Stimulated activated CD8-positive, alpha-beta memory T cell treated with anti-CD3 and anti-CD28 coated beads, Interleukin-15, amount 100 ng/mL, for 1 hour (primary cell): ENCODE results near the gene NID1.

ENCODE experiments used
- DNase-seq: peaks from one replicate; pipeline ENCODE4 v3.0.0-alpha.2; 2020; ENCODE audit warnings: low read depth

NID1 gene

GRCh38 chr1:235955777-235956176 is 109.1 kb downstream of the NID1 start:
- no peak for DNase-seq

GRCh38 chr1:235954306-235955283 is 110.3 kb downstream of the NID1 start:
- DNase-seq: peak; percentile 14

DNA sequence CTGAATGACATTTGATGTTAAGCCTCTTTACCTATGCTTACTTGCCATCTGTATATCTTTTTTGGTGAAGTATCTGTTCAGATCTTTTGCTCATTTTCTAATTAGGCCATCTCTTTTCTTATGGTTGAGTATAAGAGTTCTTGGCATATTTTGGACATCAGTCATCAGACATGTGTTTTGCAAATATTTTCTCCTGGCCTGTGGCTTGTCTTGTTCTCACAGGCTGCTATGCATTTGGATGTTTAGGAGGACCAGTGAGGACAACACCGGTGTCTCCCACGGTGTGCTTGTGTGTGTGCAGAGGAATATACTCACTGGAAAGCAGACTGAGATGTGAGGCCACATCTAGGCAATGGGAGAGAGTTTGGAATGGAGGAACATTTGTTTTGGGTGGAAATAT is 111.1 kb downstream of the NID1 start:
- no peak for DNase-seq

DNA sequence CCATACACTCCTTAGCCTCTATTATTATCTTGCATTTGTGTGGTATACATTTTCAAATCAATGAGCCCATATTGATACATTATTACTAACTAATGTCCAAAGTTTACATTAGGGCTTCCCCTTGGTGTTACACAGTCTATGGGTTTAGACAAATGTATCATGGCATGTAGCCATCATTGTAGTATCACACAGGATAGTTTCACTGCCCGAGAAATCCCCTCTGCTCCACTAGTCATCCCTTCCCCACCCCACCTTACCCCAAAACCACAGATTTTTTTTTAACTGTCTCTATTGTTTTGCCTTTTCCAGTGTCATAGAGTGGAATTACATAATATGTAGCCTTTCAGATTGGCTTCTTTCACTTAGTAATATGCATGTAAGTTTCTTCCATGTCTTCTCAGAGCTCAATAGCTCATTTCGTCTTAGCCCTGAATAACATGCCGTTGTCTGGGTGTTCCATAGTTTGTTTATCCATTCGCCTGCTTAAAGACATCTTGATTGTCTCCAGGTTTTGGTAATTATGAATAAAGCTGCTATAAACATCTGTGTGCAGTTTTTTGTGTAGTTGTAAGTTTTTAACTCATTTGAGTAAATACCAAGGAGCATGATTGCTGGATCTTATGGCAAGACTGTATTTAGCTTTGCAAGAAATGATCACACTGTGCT is 111.8 kb downstream of the NID1 start:
- DNase-seq: no peak

GRCh38 chr1:235951661-235952060 is 113.2 kb downstream of the NID1 start:
- DNase-seq: no peak

DNA sequence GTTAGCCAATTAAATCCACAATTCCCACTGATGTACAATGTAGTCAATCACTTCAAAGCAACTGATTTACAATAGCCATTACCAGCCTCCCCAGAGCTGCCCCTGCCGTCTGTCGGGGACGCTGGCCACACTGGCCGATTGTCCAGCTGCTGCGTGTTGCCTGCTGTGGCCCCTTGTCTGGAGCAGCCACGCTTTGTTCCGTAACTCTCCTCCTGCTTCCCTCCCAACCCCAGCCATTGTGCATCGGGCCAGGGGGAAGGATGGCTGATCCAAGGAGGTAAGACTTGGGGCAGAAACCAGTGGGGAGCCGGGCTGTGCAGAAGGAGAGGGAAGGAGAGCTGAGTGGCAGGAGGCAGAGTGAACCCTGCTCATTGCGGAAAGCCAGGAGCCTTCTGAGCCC is 114.6 kb downstream of the NID1 start:
- DNase-seq: no peak

GRCh38 chr1:235948774-235949427 is 116.0 kb downstream of the NID1 start:
- DNase-seq: no peak

GRCh38 chr1:235947989-235948388 is 116.9 kb downstream of the NID1 start:
- no peak for DNase-seq

DNA sequence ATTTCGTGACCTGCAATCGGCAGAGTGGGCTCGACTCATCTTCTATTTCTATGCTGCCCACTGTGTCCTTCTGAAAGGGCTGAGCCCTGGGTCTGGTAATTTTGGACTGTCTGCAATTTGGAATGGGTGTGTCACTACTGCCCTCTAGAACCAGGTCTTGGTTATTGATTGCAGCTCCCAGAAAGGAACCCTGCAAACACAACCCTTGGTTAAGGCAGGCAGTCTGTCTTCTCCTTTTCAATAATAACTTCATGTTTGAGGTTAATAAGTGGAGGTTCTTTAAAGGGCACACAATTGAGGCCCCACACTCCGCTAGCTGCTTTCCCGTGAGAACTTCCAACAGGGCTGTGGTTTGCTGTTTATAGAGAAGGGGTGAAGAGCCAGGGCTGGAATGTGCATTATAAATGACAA is 118.3 kb downstream of the NID1 start:
- DNase-seq: no peak

DNA sequence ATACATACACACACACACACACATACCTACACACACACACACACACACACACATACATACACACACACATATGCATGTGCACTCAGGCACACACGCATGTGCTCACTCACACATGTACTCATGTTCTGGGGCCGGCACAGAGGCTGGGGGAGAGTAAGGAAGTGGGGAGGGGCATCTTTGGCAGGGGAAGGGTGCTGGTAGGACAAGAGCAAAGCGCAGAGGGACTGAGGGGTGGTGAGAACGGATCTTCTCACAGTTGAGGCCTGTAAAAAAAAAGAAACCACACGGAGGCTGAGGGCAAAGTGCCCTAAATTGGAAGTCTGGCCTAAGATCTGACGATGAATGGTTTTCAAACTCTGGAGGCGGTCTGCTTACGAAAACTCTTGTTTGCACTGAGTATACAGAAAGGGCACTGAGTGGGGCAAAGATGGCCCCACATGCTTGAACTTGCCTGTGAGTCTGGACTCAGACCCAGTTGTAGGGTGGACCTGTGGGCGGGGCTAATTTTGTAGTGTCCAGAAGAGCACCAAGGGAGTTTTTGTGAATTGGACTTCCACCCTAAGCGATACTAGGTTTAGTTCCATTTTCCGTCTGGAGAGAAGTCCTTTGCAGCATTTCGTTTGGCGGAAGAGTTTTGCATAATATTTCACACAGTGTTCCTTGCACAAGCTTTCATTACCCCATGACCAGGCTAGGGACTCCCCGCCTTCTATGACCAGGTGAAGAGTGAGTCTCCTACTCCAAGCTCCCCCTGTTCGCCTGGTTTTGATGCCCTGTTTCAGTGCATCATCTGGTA is 118.9 kb downstream of the NID1 start:
- DNase-seq: no peak

DNA sequence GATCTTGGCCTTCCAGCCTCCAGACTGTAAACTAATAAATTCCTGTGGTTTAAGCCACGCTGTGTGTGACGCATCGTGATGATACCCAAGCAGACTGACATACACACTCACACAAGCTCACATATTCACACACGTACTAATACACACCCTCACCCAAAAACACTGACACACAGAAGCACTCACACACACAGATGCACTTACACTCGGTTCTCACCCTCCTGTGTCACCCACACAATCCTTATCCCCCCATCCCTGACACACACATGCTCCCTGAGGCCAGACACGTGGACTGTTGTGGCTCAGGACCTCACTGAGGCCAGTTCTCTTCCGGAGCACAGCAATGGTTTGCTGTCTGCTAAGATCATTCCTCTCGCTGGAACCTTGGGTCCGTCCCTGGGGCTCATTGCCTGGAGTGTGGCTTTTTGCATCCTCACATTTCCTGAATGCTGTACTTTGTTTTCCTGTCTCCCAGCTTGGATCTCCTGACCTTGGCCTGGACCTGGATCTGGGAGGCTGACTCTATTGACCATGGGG is 121.2 kb downstream of the NID1 start:
- DNase-seq: no peak

DNA sequence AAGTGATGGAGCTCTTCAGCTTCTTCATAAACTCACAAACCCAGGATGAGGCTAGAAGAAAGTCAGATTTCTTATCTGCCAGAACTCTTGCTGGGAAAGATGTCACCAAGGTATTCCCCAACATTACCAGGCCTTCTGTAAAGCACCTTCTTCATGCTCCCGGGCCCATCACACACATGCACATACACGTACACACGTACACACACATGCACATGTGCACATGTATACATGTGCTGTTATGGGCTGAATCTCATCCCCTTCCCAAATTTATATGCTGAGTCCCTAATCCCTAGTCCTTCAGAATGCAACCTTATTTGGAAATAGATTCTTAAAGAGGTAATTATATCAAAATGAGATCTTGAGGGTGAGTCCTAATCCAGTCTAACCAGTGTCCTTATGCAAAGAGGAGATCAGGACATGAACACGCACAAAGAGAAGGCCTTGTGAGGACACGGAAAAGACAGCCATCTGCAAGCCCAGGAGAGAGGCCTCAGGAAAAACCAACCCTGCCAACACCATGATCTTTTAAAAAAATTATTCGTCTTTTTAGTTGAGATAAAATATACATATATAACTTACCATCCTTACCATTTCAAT is 121.8 kb downstream of the NID1 start:
- DNase-seq: no peak

DNA sequence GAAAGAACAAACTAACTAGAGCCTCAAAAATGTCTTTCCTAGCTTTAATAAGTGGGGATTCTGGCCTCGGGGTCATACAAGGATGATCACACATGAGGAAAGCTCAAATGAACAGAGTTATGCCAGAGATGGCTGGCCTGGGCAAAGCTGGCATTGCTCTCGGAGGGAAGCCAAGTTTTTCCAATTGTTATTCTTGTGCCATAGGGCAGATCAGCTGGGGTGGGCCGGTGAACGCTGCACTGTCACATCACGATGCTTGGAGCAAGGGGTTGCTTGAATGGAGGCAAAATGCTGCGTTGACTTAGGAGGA is 122.3 kb downstream of the NID1 start:
- no peak for DNase-seq

DNA sequence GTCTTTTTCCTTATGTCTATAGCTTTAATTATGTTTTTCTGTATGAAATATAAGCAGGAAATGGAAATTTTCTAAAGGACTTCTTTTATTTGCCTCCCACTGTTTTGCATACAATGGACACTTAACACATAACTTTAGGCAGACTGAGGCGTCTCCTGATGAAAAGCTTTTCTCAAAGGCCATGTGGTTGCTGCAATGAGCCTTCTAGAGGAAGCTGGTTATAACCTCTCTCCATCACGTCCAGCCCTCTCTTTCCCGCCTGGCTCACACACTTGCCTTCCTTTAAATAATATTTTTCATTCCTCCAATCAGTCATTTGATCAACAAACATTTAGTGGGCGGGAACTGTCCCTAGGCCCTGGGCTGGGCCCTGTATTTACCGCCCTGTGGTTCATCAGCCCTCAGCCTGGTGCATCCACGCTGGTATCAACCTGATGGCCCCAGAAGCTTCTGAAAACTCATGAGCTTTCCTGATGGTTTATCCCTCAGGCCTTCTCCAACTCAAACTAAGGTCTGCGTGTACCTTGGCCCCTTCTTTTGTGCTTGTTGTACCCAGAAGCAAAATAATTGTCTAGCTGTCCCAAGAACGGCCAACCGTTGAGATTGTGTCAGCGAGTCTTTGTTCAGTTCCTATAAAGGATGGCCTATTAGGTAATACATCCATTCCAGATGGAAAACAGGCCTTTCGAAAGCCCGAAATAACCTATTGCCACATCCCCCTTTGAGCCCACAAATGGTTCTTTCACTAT is 122.8 kb downstream of the NID1 start:
- no peak for DNase-seq

DNA sequence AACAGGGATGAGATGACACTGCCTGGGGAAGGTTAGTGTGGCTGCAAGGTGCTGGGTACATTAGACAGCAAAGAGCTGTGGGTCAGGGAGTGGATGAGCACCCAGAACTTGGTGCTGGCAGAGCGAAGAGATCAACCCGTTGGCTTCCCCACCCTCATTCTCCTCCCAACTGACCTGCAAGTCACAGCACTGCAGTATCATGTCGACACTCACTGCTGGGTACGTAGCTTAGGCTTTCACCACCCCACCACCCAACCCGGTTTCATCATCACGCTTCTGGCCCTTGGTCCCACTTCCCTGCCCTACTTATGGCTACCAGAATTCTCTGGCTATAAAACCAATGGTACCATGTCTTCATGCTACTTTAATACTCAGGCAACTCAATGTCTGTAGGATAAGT is 124.6 kb downstream of the NID1 start:
- DNase-seq: no peak

- no peak for DNase-seq
These were observed 125.5 kb downstream of the NID1 start for GRCh38 chr1:235939480-235939775.

GRCh38 chr1:235938709-235939479 is 126.0 kb downstream of the NID1 start:
- no peak for DNase-seq

DNA sequence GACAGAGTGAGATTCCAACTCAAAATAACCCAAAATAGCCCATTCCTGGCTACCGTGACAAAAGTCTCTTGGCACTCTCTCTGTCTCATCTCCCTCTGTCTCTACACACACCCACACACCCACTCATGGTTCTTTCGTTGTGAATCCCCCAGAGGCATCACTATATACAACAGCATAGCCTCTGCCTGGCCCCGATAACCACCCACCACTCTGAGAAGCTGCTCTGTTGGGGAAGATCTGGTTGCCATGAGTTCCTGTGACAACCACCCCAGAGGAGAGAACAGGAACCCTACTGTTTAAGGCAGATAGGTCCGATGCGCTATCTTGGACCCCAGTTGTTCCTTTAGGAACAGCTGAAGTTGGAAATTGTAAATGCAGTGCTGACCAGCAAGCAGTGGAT is 127.8 kb downstream of the NID1 start:
- DNase-seq: no peak

- no peak for DNase-seq
These were observed 129.4 kb downstream of the NID1 start for GRCh38 chr1:235935235-235936225.
